Loucy (cell line): Measurements from ENCODE around the gene PHKG1.

Experiments
- CTCF ChIP-seq: fragments of 200-600 bp; sonication (generic); conservative IDR thresholded peaks from 2 replicates; pipeline ENCODE4 v1.5.1; 2014; ENCODE audit warnings: mild to moderate bottlenecking, antibody characterized with exemption, low read length
- EZH2phosphoT487 ChIP-seq: fragments of 200-600 bp; IDR thresholded peaks from 2 replicates; pipeline ENCODE4 v1.6.1; 2018; ENCODE audit warnings: antibody characterized with exemption, mild to moderate bottlenecking, moderate library complexity, borderline replicate concordance

GRCh38 chr7:56097700-56098099 lies 4.9 kb upstream of the PHKG1 start:
- TF ChIP-seq CTCF (no peak), EZH2phosphoT487 (no peak)
